OCI-LY1 (cell line): Measurements from ENCODE around the gene KRT73.

Experiments
- CTCF ChIP-seq: fragments of 200-600 bp; sonication (generic), shearing (Covaris generic); IDR thresholded peaks from 2 replicates; pipeline ENCODE4 v1.5.1; 2017; ENCODE audit warnings: mild to moderate bottlenecking, antibody characterized with exemption, low read length, moderate library complexity, mixed read lengths
- EZH2 ChIP-seq: fragments of 200-600 bp; sonication (generic), shearing (Covaris generic); IDR thresholded peaks from 2 replicates; pipeline ENCODE4 v1.8.0; 2017; ENCODE audit warnings: borderline replicate concordance, mixed run types, mild to moderate bottlenecking, antibody characterized with exemption, low read length, moderate library complexity, mixed read lengths

- TF ChIP-seq CTCF (no peak), EZH2 (no peak)
These were observed 13.5 kb upstream of the KRT73 start for GRCh38 chr12:52631676-52632459.
